MM.1S (cell line): ENCODE data around the gene CNTN5.

Experiments
- DNase-seq: peaks from one replicate; pipeline ENCODE4 v3.0.0-alpha.2; 2015
- H2AFZ ChIP-seq: fragments of 300-600 bp; sonication (generic); 2 replicates; pipeline ENCODE4 v1.6.0; 2016; ENCODE audit warnings: antibody characterized with exemption, low read length
- H3F3A ChIP-seq: fragments of 300-600 bp; sonication (generic); 2 replicates; pipeline ENCODE4 v1.6.1; 2016; ENCODE audit warnings: mild to moderate bottlenecking, antibody characterized with exemption, low read length, moderate library complexity, mixed read lengths; ENCODE audit not compliant: insufficient read depth
- H3K27ac ChIP-seq: fragments of 300-600 bp; sonication (generic); 2 replicates; pipeline ENCODE4 v1.5.1; 2016; ENCODE audit warnings: mild to moderate bottlenecking, low read length
- H3K27me3 ChIP-seq: fragments of 300-600 bp; sonication (generic); replicated peaks from 2 replicates; pipeline ENCODE4 v1.6.0; 2016; ENCODE audit warnings: low read length; ENCODE audit not compliant: insufficient read depth
- H3K36me3 ChIP-seq: fragments of 300-600 bp; sonication (generic); replicated peaks from 2 replicates; pipeline ENCODE4 v1.6.1; 2016; ENCODE audit warnings: mild to moderate bottlenecking, low read length, mixed read lengths; ENCODE audit not compliant: insufficient read depth
- H3K4me1 ChIP-seq: fragments of 300-600 bp; sonication (generic); 2 replicates; pipeline ENCODE4 v1.6.1; 2016; ENCODE audit warnings: low read length, mixed read lengths
- H3K4me2 ChIP-seq: fragments of 300-600 bp; sonication (generic); 2 replicates; pipeline ENCODE4 v1.6.0; 2016; ENCODE audit warnings: low read depth, low read length
- H3K4me3 ChIP-seq: fragments of 300-600 bp; sonication (generic); 2 replicates; pipeline ENCODE4 v1.5.1; 2016; ENCODE audit warnings: low read length, mixed read lengths
- H3K79me2 ChIP-seq: fragments of 300-600 bp; sonication (generic); 2 replicates; pipeline ENCODE4 v1.6.1; 2016; ENCODE audit warnings: mixed run types, low read length, mixed read lengths
- H3K9ac ChIP-seq: fragments of 300-600 bp; sonication (generic); 2 replicates; pipeline ENCODE4 v1.6.1; 2016; ENCODE audit warnings: low read length, mixed read lengths
- H3K9me2 ChIP-seq: fragments of 300-600 bp; sonication (generic); replicated peaks from 2 replicates; pipeline ENCODE4 v1.6.1; 2016; ENCODE audit warnings: mild to moderate bottlenecking, low read length, mixed read lengths; ENCODE audit not compliant: insufficient read depth
- H3K9me3 ChIP-seq: fragments of 300-600 bp; sonication (generic); replicated peaks from 2 replicates; pipeline ENCODE4 v1.6.1; 2016; ENCODE audit warnings: mild to moderate bottlenecking, low read length, mixed read lengths; ENCODE audit not compliant: insufficient read depth
- H4K20me1 ChIP-seq: fragments of 300-600 bp; sonication (generic); 2 replicates; pipeline ENCODE4 v1.6.1; 2016; ENCODE audit warnings: mild to moderate bottlenecking, low read length, moderate library complexity, mixed read lengths; ENCODE audit not compliant: insufficient read depth
- EZH2 ChIP-seq: fragments of 300-600 bp; sonication (generic); optimal IDR thresholded peaks from 2 replicates; pipeline ENCODE3; 2017; ENCODE audit warnings: low read depth, mild to moderate bottlenecking, antibody characterized with exemption, low read length, mixed read lengths
- EZH2phosphoT487 ChIP-seq: fragments of 300-600 bp; sonication (generic); IDR thresholded peaks from 2 replicates; pipeline ENCODE4 v1.6.1; 2018; ENCODE audit warnings: antibody characterized with exemption, low read length
- TF ChIP-seq, protein P1 (sequence below): fragments of 300-600 bp; sonication (generic); IDR thresholded peaks from 2 replicates; pipeline ENCODE4 v1.5.1; 2016; ENCODE audit warnings: antibody characterized with exemption, low read length, mixed read lengths

Gene CNTN5

DNA sequence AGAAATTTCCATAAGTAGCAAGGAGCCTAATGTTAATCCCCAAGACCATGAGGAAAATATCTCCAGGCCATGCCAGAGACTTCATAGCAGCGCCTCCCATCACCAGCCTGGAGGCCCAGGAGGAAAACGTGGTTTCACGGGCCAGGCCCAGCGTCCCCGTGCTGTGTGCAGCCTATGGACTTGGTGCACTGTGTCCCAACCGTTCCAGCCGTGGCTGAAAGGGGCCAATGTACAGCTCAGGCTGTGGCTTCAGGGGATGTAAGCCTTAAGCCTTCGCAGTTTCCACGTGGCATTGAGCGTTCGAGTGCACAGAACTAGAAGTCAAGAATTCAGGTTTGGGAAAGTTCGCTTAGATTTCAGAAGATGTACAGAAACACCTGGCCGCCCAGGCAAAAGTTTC is 510.7 kb downstream of the CNTN5 start:
- Histone ChIP-seq H3F3A (no peaks in the 10 kb centered on the region), H3K4me2 (no peak overlapping the region), H3K4me1 (no peaks in the 10 kb centered on the region), H3K9me2 (no peaks in the 10 kb centered on the region), H3K79me2 (no peaks in the 10 kb centered on the region), H4K20me1 (no peaks in the 10 kb centered on the region), H3K9me3 (no peaks in the 10 kb centered on the region), H3K27ac (no peak overlapping the region), H3K4me3 (no peak overlapping the region), H2AFZ (no peak overlapping the region), H3K9ac (no peak overlapping the region), H3K36me3 (no peaks in the 10 kb centered on the region), H3K27me3 (no peaks in the 10 kb centered on the region)
- TF ChIP-seq EZH2phosphoT487 (no peak), EZH2 (no peak)
- TF ChIP-seq, protein P1, sequence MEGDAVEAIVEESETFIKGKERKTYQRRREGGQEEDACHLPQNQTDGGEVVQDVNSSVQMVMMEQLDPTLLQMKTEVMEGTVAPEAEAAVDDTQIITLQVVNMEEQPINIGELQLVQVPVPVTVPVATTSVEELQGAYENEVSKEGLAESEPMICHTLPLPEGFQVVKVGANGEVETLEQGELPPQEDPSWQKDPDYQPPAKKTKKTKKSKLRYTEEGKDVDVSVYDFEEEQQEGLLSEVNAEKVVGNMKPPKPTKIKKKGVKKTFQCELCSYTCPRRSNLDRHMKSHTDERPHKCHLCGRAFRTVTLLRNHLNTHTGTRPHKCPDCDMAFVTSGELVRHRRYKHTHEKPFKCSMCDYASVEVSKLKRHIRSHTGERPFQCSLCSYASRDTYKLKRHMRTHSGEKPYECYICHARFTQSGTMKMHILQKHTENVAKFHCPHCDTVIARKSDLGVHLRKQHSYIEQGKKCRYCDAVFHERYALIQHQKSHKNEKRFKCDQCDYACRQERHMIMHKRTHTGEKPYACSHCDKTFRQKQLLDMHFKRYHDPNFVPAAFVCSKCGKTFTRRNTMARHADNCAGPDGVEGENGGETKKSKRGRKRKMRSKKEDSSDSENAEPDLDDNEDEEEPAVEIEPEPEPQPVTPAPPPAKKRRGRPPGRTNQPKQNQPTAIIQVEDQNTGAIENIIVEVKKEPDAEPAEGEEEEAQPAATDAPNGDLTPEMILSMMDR, result no peak
- DNase-seq, result no peak

DNA sequence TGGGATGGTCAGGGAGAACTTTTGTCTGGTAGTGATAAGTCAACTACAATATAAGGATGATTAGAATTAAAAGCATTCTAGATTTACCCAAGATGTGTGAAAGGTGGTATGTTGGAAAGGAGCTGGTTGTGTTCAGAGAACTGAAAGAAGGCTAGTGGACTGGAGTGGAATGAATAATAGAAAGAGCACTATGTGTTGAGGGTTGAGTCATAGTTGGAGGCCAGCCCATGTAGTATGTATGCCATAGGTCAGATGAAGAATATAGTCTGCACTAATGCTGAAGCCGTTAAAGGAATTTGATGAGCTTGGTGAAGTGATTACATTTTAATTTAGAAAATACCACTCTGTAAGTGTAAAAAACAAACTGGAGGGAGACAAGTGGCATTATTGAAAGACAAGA is 514.1 kb downstream of the CNTN5 start:
- Histone ChIP-seq H3K4me1 (no peaks in the 10 kb centered on the region), H3K9me3 (no peaks in the 10 kb centered on the region), H3F3A (no peaks in the 10 kb centered on the region), H3K4me3 (no peak overlapping the region), H2AFZ (no peak overlapping the region), H3K27ac (no peak overlapping the region), H3K27me3 (no peaks in the 10 kb centered on the region), H4K20me1 (no peaks in the 10 kb centered on the region), H3K79me2 (no peaks in the 10 kb centered on the region), H3K9ac (no peak overlapping the region), H3K4me2 (no peak overlapping the region), H3K36me3 (no peaks in the 10 kb centered on the region), H3K9me2 (no peaks in the 10 kb centered on the region)
- TF ChIP-seq EZH2 (no peak), EZH2phosphoT487 (no peak)
- TF ChIP-seq, protein P1, result no peak
- DNase-seq, result no peak

DNA sequence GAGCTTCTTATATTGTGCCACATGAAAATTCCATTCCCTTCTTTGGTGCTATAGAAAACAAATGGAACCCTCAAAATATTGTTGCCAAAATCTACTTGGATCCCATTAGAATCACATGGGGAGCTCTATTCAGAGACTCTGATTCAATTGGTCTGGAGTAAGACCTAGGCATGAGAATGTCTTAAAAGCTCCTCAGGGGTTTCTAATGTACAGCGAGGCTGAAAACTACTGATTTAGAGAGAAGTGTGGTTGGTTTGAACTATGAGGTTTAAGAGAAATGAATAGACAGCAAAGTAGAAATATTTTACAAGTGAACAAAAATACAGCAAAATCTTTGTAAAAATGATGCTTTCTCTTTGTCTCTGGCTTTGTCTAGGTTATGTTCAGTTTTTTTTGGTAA is 514.7 kb downstream of the CNTN5 start:
- Histone ChIP-seq H3K9me3 (no peaks in the 10 kb centered on the region), H3K27me3 (no peaks in the 10 kb centered on the region), H3K36me3 (no peaks in the 10 kb centered on the region), H4K20me1 (no peaks in the 10 kb centered on the region), H3K79me2 (no peaks in the 10 kb centered on the region), H3K4me2 (no peak overlapping the region), H2AFZ (no peak overlapping the region), H3K9me2 (no peaks in the 10 kb centered on the region), H3K4me1 (no peaks in the 10 kb centered on the region), H3K4me3 (no peak overlapping the region), H3F3A (no peaks in the 10 kb centered on the region), H3K9ac (no peak overlapping the region), H3K27ac (no peak overlapping the region)
- DNase-seq, result no peak
- no peak for TF ChIP-seq EZH2phosphoT487
- TF ChIP-seq, protein P1, result no peak
- no peak for TF ChIP-seq EZH2

DNA sequence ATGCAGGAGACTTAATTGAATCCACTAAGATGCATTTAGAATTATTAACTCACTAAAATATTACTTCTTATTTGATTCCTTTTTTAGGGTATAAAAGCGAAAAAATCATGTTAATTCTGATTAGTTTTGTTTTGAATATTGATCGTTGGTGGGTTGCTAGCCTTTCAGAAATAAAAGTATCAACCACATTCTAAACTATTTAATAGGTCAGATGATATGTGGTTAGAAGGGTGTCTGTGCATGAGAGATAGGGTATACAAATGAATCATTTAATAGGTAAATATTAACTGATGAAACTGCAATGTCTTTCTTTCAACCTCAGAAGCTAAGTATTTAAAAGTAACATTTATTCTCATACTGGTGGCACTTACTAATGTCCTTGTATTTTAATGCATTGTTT is 515.1 kb downstream of the CNTN5 start:
- no peaks in the 10 kb centered on the region for H3K79me2 ChIP-seq
- H3F3A ChIP-seq, result no peaks in the 10 kb centered on the region
- no peak overlapping the region for H2AFZ ChIP-seq
- TF ChIP-seq EZH2phosphoT487 (no peak), EZH2 (no peak)
- TF ChIP-seq, protein P1, result no peak
- H3K9me3 ChIP-seq, result no peaks in the 10 kb centered on the region
- H3K36me3 ChIP-seq, result no peaks in the 10 kb centered on the region
- H3K4me1 ChIP-seq, result no peaks in the 10 kb centered on the region
- DNase-seq, result no peak
- H3K9ac ChIP-seq, result no peak overlapping the region
- H3K27ac ChIP-seq, result no peak overlapping the region
- H3K27me3 ChIP-seq, result no peaks in the 10 kb centered on the region
- H3K4me2 ChIP-seq, result no peak overlapping the region
- no peak overlapping the region for H3K4me3 ChIP-seq
- H3K9me2 ChIP-seq, result no peaks in the 10 kb centered on the region
- no peaks in the 10 kb centered on the region for H4K20me1 ChIP-seq
